SK-N-SH (cell line): ENCODE data around the gene RAPGEF3. TPM values are rescaled to one million over a fixed set of nuclear protein-coding genes. Genes with fewer than 3 reads are reported as not detected.

Experiments used
- CTCF ChIA-PET: fragments of 300-600, 350-600 bp; formaldehyde crosslinking; extraction: SDS; loops from one replicate; lab custom pipeline; 2021; lab: Yijun Ruan, JAX
- POLR2A ChIA-PET: fragments of 350-600 bp; sonication (Branson Sonifier 250); formaldehyde crosslinking; extraction: SDS; loops from one replicate; lab custom pipeline; 2020; ENCODE audit warnings: antibody characterized with exemption, inconsistent platforms; lab: Yijun Ruan, JAX
- DNase-seq: peaks from one replicate; pipeline ENCODE4 v3.0.0; 2012
- H2AFZ ChIP-seq: fragments of 200-600 bp; sonication (generic); 2 replicates; pipeline ENCODE4 v1.8.1; 2016; ENCODE audit warnings: antibody characterized with exemption, mild to moderate bottlenecking, low read depth
- H3F3A ChIP-seq: fragments of 200-600 bp; sonication (generic); replicated peaks from 2 replicates; pipeline ENCODE3; 2016; ENCODE audit warnings: antibody characterized with exemption, mild to moderate bottlenecking; ENCODE audit not compliant: insufficient read depth
- H3K27ac ChIP-seq, 2 experiments: fragments of 200-500 bp in 1 of 2; fragments of 200-600 bp in 1 of 2; sonication (Bioruptor generic) in 1 of 2; sonication (generic), shearing (Covaris generic) in 1 of 2; 2 replicates each; pipeline versions ENCODE4 v1.5.1 to v1.6.1; 2014 to 2016; ENCODE audit warnings: low read depth in 2 of 2, inconsistent platforms in 1 of 2, low read length in 1 of 2, mild to moderate bottlenecking in 1 of 2, mixed read lengths in 1 of 2
- H3K27me3 ChIP-seq: fragments of 200-600 bp; sonication (generic), shearing (Covaris generic); 2 replicates; pipeline ENCODE4 v1.6.1; 2016; ENCODE audit warnings: mixed run types; ENCODE audit not compliant: insufficient read depth
- H3K36me3 ChIP-seq, 2 experiments: fragments of 200-500 bp in 1 of 2; fragments of 200-600 bp in 1 of 2; sonication (Bioruptor generic) in 1 of 2; sonication (generic) in 1 of 2; replicated peaks in 1 of 2; 2 replicates each; pipeline versions ENCODE3 to v1.5.1; 2014 to 2016; ENCODE audit warnings: low read length in 1 of 2, mild to moderate bottlenecking in 1 of 2; ENCODE audit not compliant: insufficient read depth in 2 of 2, control insufficient read depth in 1 of 2
- H3K4me1 ChIP-seq, 2 experiments: fragments of 200-500 bp in 1 of 2; fragments of 200-600 bp in 1 of 2; sonication (Bioruptor generic) in 1 of 2; sonication (generic), shearing (Covaris generic) in 1 of 2; 2 replicates each; pipeline versions ENCODE4 v1.5.1 to v1.6.1; 2014 to 2016; ENCODE audit warnings: low read depth in 1 of 2, low read length in 1 of 2, mixed run types in 1 of 2; ENCODE audit not compliant: insufficient read depth in 2 of 2, control insufficient read depth in 1 of 2
- H3K4me2 ChIP-seq: fragments of 200-600 bp; sonication (generic), shearing (Covaris generic); 2 replicates; pipeline ENCODE4 v1.6.1; 2017; ENCODE audit warnings: mixed run types
- H3K4me3 ChIP-seq, 2 experiments: fragments of 200-500 bp in 1 of 2; fragments of 200-600 bp in 1 of 2; sonication (Bioruptor generic) in 1 of 2; sonication (generic), shearing (Covaris generic) in 1 of 2; 2 replicates each; pipeline versions ENCODE4 v1.5.1 to v1.8.1; 2014 to 2016; ENCODE audit warnings: low read depth in 2 of 2, inconsistent platforms in 1 of 2, low read length in 1 of 2, mild to moderate bottlenecking in 1 of 2, mixed read lengths in 1 of 2, moderate library complexity in 1 of 2
- H3K79me2 ChIP-seq: fragments of 200-600 bp; sonication (generic); 2 replicates; pipeline ENCODE4 v1.8.1; 2017; ENCODE audit warnings: mild to moderate bottlenecking; ENCODE audit not compliant: insufficient read depth
- H3K9ac ChIP-seq: fragments of 200-600 bp; sonication (generic); 2 replicates; pipeline ENCODE4 v1.6.1; 2017; ENCODE audit warnings: mixed run types
- H3K9me2 ChIP-seq: fragments of 200-600 bp; sonication (generic); 2 replicates; pipeline ENCODE4 v1.6.1; 2017; ENCODE audit warnings: mixed run types
- H3K9me3 ChIP-seq: fragments of 200-600 bp; sonication (generic); 2 replicates; pipeline ENCODE4 v1.6.1; 2017; ENCODE audit warnings: mixed run types, mild to moderate bottlenecking, moderate library complexity
- H4K20me1 ChIP-seq: fragments of 200-600 bp; sonication (generic); 2 replicates; pipeline ENCODE4 v1.6.1; 2017; ENCODE audit warnings: mild to moderate bottlenecking, mixed run types; ENCODE audit not compliant: insufficient read depth
- EP300 ChIP-seq, 2 experiments: IDR thresholded peaks; 2 replicates each; pipeline versions ENCODE4 v1.4.0 to v1.6.1; 2012; ENCODE audit warnings: borderline replicate concordance in 1 of 2, low read depth in 1 of 2, low read length in 1 of 2
- EZH2phosphoT487 ChIP-seq: fragments of 200-600 bp; sonication (generic); IDR thresholded peaks from 2 replicates; pipeline ENCODE4 v1.6.1; 2017; ENCODE audit warnings: low read depth, mixed run types, mild to moderate bottlenecking, antibody characterized with exemption, moderate library complexity, borderline replicate concordance
- FOXJ3 ChIP-seq: sonication (generic); formaldehyde crosslinking; IDR thresholded peaks from 2 replicates; pipeline ENCODE4 v1.5.1; 2020; ENCODE audit warnings: mild to moderate bottlenecking, missing genetic modification reagents
- FOXM1 ChIP-seq: IDR thresholded peaks from 2 replicates; pipeline ENCODE4 v1.4.0; 2012; ENCODE audit warnings: low read depth, mild to moderate bottlenecking
- GATA2 ChIP-seq: sonication (generic); formaldehyde crosslinking; IDR thresholded peaks from 2 replicates; pipeline ENCODE4 v1.5.0; 2020; ENCODE audit warnings: mild to moderate bottlenecking, missing genetic modification reagents
- JUND ChIP-seq: IDR thresholded peaks from 2 replicates; pipeline ENCODE4 v1.4.0; 2012
- NFIC ChIP-seq: IDR thresholded peaks from 2 replicates; pipeline ENCODE4 v1.4.0; 2012; ENCODE audit warnings: borderline replicate concordance
- NRF1 ChIP-seq: IDR thresholded peaks from 2 replicates; pipeline ENCODE4 v1.6.1; 2012; ENCODE audit warnings: low read depth, mild to moderate bottlenecking, low read length
- RFX5 ChIP-seq: IDR thresholded peaks from 2 replicates; pipeline ENCODE4 v1.6.1; 2012; ENCODE audit warnings: mild to moderate bottlenecking, improper control_type of control experiment, low read length
- TAF1 ChIP-seq: IDR thresholded peaks from 2 replicates; pipeline ENCODE4 v1.6.1; 2012; ENCODE audit warnings: low read depth, mild to moderate bottlenecking, low read length, moderate library complexity, borderline replicate concordance
- TCF12 ChIP-seq: IDR thresholded peaks from 2 replicates; pipeline ENCODE4 v1.4.0; 2012
- YY1 ChIP-seq: IDR thresholded peaks from 2 replicates; pipeline ENCODE4 v1.4.0; 2012; ENCODE audit warnings: low read depth, mild to moderate bottlenecking
- WGBS: methylation state at CpG from one replicate; pipeline ENCODE4 v1.1.6; 2017; ENCODE audit warnings: low lambda C conversion rate; 5-methylcytosine and 5-hydroxymethylcytosine counted together
- polyA plus RNA-seq, 3 experiments: library from polyadenylated mRNA; depleted of rRNA; stranded (reverse); fragments of >200 nt; gene quantifications; 2 replicates each; pipeline ENCODE4 v1.2.3, GENCODE V29; 2012
- TF ChIP-seq, protein P1 (sequence below): IDR thresholded peaks from 2 replicates; pipeline ENCODE4 v1.4.0; 2012; ENCODE audit warnings: low read depth, borderline replicate concordance
- TF ChIP-seq, protein P2 (sequence below): IDR thresholded peaks from 2 replicates; pipeline ENCODE4 v1.4.0; 2012; ENCODE audit warnings: low read depth, borderline replicate concordance
- TF ChIP-seq, protein P3 (sequence below): IDR thresholded peaks from 2 replicates; pipeline ENCODE4 v1.4.0; 2012; ENCODE audit warnings: low read depth
- TF ChIP-seq, protein P4 (sequence below): IDR thresholded peaks from 2 replicates; pipeline ENCODE4 v1.6.1; 2012; ENCODE audit warnings: mild to moderate bottlenecking, low read depth, low read length, moderate library complexity
- TF ChIP-seq, protein P5 (sequence below): IDR thresholded peaks from 2 replicates; pipeline ENCODE4; 2012
- TF ChIP-seq, protein P6 (sequence below): fragments of 150-350 bp; IDR thresholded peaks from 2 replicates; pipeline ENCODE4 v1.6.1; 2017; ENCODE audit warnings: antibody characterized with exemption, low read length, low read depth, borderline replicate concordance

RAPGEF3 gene
- polyA plus RNA-seq, 1 of the 3 experiments (the other 2 are of a cell fraction), result 0.90 TPM

DNA sequence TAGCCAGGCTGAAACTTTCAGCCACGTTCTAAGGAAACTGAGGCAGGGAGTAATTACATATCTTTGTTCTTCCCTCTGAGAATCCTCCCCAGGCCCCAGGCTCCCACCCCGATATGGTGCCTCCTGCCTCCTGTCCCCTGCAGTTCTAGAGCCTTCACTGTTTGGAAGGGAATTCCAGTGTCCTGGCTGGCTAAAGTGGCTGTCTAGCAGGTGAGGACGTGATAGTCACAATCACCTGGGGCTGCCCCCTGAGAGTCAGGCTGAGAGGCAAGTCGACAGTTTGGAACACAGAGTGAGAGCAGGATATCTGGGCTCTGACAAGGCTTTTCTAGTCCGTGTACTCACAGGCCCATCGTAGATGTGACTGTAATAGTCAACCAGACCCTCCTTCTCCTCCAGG lies 46.5 kb downstream of the RAPGEF3 start:
- ChIA-PET CTCF (interaction anchor here (15.9 to 43.0 kb wide), 3 partner anchors 30 to 125 kb away, joined by 298 to 1294 read pairs (median 387); partner anchors contain the start of gene SLC48A1), POLR2A (no interaction called here)
- WGBS, result 87% methylated on average over 6 of the region's 6 CpGs

DNA sequence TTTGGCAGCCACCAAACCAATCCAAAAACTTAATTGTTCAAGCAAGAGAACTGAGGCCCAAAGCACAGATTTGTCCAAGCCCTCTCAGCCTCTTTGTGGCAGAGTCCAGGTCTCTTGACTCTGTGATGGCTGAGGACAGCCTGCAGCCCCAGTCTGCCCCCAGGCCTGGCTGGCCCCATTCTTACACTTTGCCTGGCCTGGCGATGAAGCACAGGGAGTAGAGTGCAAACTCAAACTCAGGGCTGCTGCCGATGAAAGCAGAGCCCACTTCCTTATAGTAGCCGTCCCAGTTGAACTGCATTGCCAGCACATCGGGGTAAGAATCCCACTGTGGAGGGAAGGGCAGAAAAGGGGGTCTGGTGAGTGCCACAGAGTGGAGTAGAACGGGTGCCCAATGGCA lies 47.2 kb downstream of the RAPGEF3 start:
- Histone ChIP-seq H3K9me2 (no peaks in the 10 kb centered on the region), H3K4me2 (no peak overlapping the region), H3K4me1 (peaks cover 0 to 3% of the 10 kb centered on the region in 2 experiments; a peak in 2 of 4 replicates), H3K27me3 (no peaks in the 10 kb centered on the region), H4K20me1 (no peaks in the 10 kb centered on the region), H3K4me3 (no peak overlapping the region), H3K27ac (no peak overlapping the region), H3F3A (no peaks in the 10 kb centered on the region), H3K9me3 (no peaks in the 10 kb centered on the region), H3K36me3 (no peaks in the 10 kb centered on the region), H2AFZ (no peak overlapping the region), H3K79me2 (no peaks in the 10 kb centered on the region), H3K9ac (no peak overlapping the region)
- WGBS, result 84% methylated on average over 5 of the region's 5 CpGs
- no peak for DNase-seq
- ChIA-PET POLR2A (no interaction called here), CTCF (interaction anchor here (15.9 to 43.0 kb wide), 3 partner anchors 31 to 125 kb away, joined by 298 to 1294 read pairs (median 387); partner anchors contain the start of gene SLC48A1)
- TF ChIP-seq, protein P1, sequence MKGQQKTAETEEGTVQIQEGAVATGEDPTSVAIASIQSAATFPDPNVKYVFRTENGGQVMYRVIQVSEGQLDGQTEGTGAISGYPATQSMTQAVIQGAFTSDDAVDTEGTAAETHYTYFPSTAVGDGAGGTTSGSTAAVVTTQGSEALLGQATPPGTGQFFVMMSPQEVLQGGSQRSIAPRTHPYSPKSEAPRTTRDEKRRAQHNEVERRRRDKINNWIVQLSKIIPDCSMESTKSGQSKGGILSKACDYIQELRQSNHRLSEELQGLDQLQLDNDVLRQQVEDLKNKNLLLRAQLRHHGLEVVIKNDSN, result no peak
- TF ChIP-seq EP300 (IDR thresholded peaks at IDR 0.05; ENCODE audit: borderline replicate concordance in 1 of 2, low read depth in 1 of 2, low read length in 1 of 2), result no peak
- TF ChIP-seq, protein P2, sequence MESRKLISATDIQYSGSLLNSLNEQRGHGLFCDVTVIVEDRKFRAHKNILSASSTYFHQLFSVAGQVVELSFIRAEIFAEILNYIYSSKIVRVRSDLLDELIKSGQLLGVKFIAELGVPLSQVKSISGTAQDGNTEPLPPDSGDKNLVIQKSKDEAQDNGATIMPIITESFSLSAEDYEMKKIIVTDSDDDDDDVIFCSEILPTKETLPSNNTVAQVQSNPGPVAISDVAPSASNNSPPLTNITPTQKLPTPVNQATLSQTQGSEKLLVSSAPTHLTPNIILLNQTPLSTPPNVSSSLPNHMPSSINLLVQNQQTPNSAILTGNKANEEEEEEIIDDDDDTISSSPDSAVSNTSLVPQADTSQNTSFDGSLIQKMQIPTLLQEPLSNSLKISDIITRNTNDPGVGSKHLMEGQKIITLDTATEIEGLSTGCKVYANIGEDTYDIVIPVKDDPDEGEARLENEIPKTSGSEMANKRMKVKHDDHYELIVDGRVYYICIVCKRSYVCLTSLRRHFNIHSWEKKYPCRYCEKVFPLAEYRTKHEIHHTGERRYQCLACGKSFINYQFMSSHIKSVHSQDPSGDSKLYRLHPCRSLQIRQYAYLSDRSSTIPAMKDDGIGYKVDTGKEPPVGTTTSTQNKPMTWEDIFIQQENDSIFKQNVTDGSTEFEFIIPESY, result no peak
- no peak for TF ChIP-seq RFX5
- TF ChIP-seq, protein P3, sequence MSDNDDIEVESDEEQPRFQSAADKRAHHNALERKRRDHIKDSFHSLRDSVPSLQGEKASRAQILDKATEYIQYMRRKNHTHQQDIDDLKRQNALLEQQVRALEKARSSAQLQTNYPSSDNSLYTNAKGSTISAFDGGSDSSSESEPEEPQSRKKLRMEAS, result no peak
- TF ChIP-seq FOXJ3 (CRISPR knock-in tag), result no peak
- no peak for TF ChIP-seq JUND

More for the DNA sequence above, 46.5 kb downstream of the RAPGEF3 start:
- H3K4me2 ChIP-seq, result no peak overlapping the region
- no peak overlapping the region for H3K9ac ChIP-seq
- no peaks in the 10 kb centered on the region for H3K36me3 ChIP-seq
- no peaks in the 10 kb centered on the region for H3K27me3 ChIP-seq
- H3K27ac ChIP-seq, result no peak overlapping the region
- H3K79me2 ChIP-seq, result no peaks in the 10 kb centered on the region
- H4K20me1 ChIP-seq, result no peaks in the 10 kb centered on the region
- no peak overlapping the region for H2AFZ ChIP-seq
- no peaks in the 10 kb centered on the region for H3K9me2 ChIP-seq
- TF ChIP-seq, protein P4, sequence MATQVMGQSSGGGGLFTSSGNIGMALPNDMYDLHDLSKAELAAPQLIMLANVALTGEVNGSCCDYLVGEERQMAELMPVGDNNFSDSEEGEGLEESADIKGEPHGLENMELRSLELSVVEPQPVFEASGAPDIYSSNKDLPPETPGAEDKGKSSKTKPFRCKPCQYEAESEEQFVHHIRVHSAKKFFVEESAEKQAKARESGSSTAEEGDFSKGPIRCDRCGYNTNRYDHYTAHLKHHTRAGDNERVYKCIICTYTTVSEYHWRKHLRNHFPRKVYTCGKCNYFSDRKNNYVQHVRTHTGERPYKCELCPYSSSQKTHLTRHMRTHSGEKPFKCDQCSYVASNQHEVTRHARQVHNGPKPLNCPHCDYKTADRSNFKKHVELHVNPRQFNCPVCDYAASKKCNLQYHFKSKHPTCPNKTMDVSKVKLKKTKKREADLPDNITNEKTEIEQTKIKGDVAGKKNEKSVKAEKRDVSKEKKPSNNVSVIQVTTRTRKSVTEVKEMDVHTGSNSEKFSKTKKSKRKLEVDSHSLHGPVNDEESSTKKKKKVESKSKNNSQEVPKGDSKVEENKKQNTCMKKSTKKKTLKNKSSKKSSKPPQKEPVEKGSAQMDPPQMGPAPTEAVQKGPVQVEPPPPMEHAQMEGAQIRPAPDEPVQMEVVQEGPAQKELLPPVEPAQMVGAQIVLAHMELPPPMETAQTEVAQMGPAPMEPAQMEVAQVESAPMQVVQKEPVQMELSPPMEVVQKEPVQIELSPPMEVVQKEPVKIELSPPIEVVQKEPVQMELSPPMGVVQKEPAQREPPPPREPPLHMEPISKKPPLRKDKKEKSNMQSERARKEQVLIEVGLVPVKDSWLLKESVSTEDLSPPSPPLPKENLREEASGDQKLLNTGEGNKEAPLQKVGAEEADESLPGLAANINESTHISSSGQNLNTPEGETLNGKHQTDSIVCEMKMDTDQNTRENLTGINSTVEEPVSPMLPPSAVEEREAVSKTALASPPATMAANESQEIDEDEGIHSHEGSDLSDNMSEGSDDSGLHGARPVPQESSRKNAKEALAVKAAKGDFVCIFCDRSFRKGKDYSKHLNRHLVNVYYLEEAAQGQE, result no peak
- TF ChIP-seq YY1, result no peak
- no peak for TF ChIP-seq NFIC
- TF ChIP-seq FOXM1, result no peak
- no peak for TF ChIP-seq TCF12
- TF ChIP-seq TAF1, result no peak
- TF ChIP-seq, protein P5, sequence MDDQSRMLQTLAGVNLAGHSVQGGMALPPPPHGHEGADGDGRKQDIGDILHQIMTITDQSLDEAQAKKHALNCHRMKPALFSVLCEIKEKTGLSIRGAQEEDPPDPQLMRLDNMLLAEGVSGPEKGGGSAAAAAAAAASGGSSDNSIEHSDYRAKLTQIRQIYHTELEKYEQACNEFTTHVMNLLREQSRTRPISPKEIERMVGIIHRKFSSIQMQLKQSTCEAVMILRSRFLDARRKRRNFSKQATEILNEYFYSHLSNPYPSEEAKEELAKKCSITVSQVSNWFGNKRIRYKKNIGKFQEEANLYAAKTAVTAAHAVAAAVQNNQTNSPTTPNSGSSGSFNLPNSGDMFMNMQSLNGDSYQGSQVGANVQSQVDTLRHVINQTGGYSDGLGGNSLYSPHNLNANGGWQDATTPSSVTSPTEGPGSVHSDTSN, result no peak
- TF ChIP-seq GATA2, result no peak
- no peak for TF ChIP-seq NRF1
- no peak for TF ChIP-seq EZH2phosphoT487
- TF ChIP-seq, protein P6, sequence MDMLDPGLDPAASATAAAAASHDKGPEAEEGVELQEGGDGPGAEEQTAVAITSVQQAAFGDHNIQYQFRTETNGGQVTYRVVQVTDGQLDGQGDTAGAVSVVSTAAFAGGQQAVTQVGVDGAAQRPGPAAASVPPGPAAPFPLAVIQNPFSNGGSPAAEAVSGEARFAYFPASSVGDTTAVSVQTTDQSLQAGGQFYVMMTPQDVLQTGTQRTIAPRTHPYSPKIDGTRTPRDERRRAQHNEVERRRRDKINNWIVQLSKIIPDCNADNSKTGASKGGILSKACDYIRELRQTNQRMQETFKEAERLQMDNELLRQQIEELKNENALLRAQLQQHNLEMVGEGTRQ, result no peak
- H3K9me3 ChIP-seq, result no peaks in the 10 kb centered on the region
- H3F3A ChIP-seq, result no peaks in the 10 kb centered on the region
- H3K4me3 ChIP-seq, result no peak overlapping the region
- DNase-seq, result no peak
- H3K4me1 ChIP-seq, result peaks cover 0 to 4% of the 10 kb centered on the region in 2 experiments; a peak in 2 of 4 replicates
